GM23248 (cell line): ENCODE measurements around the gene MAVS.
"Not testable (repeated sequence)": the region's sequence is repeated elsewhere in the genome, so short reads cannot be mapped to it uniquely, and the experiment has no call there.

ENCODE experiments used
- EZH2 ChIP-seq: fragments of 200-600 bp; sonication (generic); IDR thresholded peaks from 2 replicates; pipeline ENCODE4 v1.6.1; 2018; ENCODE audit warnings: antibody characterized with exemption, mild to moderate bottlenecking; ENCODE audit not compliant: insufficient read depth, poor library complexity, severe bottlenecking
- EZH2phosphoT487 ChIP-seq: fragments of 200-600 bp; sonication (generic); IDR thresholded peaks from 2 replicates; pipeline ENCODE4 v1.6.1; 2018; ENCODE audit warnings: antibody characterized with exemption, moderate library complexity, mild to moderate bottlenecking, low read depth; ENCODE audit not compliant: insufficient read depth

DNA sequence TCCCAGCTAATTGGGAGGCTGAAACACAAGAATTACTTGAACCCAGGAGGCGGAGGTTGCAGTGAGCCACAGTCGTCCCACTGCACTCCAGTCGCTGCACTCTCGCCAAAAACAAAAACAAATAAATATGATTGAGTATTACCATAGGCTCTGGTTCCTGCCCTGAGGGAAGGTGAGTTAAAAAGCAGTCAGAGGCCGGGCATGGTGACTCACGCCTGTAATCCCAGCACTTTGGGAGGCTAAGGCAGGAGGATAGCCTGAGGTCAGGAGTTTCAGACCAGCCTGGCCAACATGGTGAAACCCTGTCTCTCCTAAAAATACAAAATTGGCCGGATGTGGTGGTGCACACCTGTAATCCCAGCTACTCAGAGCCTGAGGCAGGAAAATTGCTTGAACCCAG lies 6.4 kb upstream of the MAVS start:
- not testable (repeated sequence) for TF ChIP-seq EZH2, EZH2phosphoT487
